ENCODE results near the gene SMIM41.

DNA sequence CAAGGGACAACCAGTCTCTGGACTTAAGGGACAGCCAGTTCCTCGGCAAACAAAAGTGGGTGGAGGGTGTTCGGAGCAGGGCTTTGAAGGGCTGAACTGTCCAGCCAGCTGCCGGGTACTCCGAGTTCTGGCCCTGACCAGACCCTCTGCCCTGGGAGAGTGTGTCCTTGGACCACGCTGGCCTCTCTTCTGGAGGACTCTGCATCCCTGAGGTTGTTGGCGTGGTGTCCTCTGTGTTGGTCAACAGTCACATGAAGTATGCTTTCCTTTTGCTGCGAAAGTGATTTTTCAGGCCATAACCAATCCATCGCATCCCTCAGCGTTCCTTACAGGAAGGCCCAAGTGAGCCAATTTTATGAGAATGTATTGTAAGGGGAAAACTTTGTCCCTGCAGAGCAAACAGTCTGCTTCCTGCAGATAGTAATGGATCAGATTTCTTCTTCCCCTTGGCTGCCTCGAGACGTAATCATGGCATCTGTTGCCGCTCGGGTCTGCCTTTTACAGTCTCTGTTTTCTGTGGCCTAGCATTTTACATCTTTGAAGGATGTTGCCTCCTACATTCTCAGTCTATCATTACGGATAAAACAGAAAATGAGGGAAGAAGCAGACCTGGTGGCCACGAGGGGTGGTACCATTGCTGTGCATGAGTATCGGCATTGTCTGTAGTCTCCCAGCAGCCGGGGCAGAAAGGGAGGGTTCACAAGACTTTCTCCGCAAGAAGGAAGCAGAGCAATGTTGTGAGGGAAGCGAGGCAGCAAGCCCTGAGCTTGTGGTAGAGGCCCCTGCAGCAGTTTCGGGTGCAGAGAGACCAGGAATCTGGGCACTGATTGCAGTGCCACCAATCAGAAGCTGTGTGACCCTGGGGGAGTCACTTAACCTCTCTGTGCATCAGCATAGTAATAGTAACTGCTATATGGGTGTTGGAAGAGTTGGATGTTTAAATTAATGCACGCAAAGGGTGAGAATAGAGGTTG, 47.4 kb downstream of the SMIM41 start:
- TF ChIP-seq POLR2A (IDR thresholded peaks at IDR 0.05; ENCODE audit: low read depth) = no peak
- TF ChIP-seq, protein P1, sequence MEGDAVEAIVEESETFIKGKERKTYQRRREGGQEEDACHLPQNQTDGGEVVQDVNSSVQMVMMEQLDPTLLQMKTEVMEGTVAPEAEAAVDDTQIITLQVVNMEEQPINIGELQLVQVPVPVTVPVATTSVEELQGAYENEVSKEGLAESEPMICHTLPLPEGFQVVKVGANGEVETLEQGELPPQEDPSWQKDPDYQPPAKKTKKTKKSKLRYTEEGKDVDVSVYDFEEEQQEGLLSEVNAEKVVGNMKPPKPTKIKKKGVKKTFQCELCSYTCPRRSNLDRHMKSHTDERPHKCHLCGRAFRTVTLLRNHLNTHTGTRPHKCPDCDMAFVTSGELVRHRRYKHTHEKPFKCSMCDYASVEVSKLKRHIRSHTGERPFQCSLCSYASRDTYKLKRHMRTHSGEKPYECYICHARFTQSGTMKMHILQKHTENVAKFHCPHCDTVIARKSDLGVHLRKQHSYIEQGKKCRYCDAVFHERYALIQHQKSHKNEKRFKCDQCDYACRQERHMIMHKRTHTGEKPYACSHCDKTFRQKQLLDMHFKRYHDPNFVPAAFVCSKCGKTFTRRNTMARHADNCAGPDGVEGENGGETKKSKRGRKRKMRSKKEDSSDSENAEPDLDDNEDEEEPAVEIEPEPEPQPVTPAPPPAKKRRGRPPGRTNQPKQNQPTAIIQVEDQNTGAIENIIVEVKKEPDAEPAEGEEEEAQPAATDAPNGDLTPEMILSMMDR (IDR thresholded peaks at IDR 0.05) = no peak
- no peak for TF ChIP-seq EP300 (IDR thresholded peaks at IDR 0.05)
